HEK293 (cell line): Measurements from ENCODE around the gene FANK1.
"Not testable (repeated sequence)": the region's sequence is repeated elsewhere in the genome, so short reads cannot be mapped to it uniquely, and the experiment has no call there.

Experiments
- CTCF ChIA-PET: fragments of 350-600 bp; formaldehyde crosslinking; extraction: SDS; loops from one replicate; lab custom pipeline; 2021; ENCODE audit warnings: antibody characterized with exemption; lab: Yijun Ruan, JAX
- POLR2A ChIA-PET: fragments of 300-600 bp; formaldehyde crosslinking; extraction: SDS; loops from one replicate; lab custom pipeline; 2020; ENCODE audit warnings: antibody characterized with exemption, inconsistent platforms; lab: Yijun Ruan, JAX
- H3K27ac ChIP-seq: fragments of 200-500 bp; sonication (Bioruptor generic); 2 replicates; pipeline ENCODE4 v1.5.1; 2014; ENCODE audit warnings: low read depth, low read length, control low read depth, inconsistent platforms; ENCODE audit errors: extremely low read depth
- H3K36me3 ChIP-seq, 2 experiments: fragments of 200-500 bp in 1 of 2; sonication (Bioruptor generic) in 1 of 2; 1 replicate in 1 of 2; 2 replicates in 1 of 2; pipeline ENCODE4 v1.5.1; 2014 to 2017; ENCODE audit warnings: inconsistent platforms in 2 of 2, low read length in 2 of 2; ENCODE audit not compliant: control insufficient read depth in 2 of 2, insufficient read depth in 1 of 2
- H3K4me1 ChIP-seq: fragments of 200-500 bp; sonication (Bioruptor generic); 2 replicates; pipeline ENCODE4 v1.5.1; 2014; ENCODE audit warnings: mild to moderate bottlenecking, low read length, inconsistent platforms; ENCODE audit not compliant: control insufficient read depth, insufficient read depth
- H3K4me3 ChIP-seq: 2 replicates; pipeline ENCODE4 v1.5.1; 2011; ENCODE audit warnings: low read depth, mild to moderate bottlenecking, control low read depth, low read length, moderate library complexity
- H3K9me3 ChIP-seq: fragments of 200-500 bp; sonication (Bioruptor generic); 2 replicates; pipeline ENCODE4 v1.5.1; 2014; ENCODE audit warnings: low read depth, low read length, inconsistent platforms; ENCODE audit not compliant: control insufficient read depth, insufficient read depth
- FEZF1 ChIP-seq: fragments of 450-650 bp; formaldehyde crosslinking; IDR thresholded peaks from 2 replicates; pipeline ENCODE4 v1.5.1; 2016; ENCODE audit warnings: missing biosample characterization, missing genetic modification characterization
- KLF1 ChIP-seq: fragments of 450-650 bp; formaldehyde crosslinking; IDR thresholded peaks from 2 replicates; pipeline ENCODE4 v1.5.1; 2016; ENCODE audit warnings: missing biosample characterization, missing genetic modification characterization
- KLF17 ChIP-seq: fragments of 450-650 bp; formaldehyde crosslinking; IDR thresholded peaks from 2 replicates; pipeline ENCODE4 v1.5.1; 2016; ENCODE audit warnings: missing biosample characterization, missing genetic modification characterization
- OSR2 ChIP-seq: fragments of 450-650 bp; formaldehyde crosslinking; IDR thresholded peaks from 2 replicates; pipeline ENCODE4 v1.5.1; 2016; ENCODE audit warnings: missing biosample characterization, missing genetic modification characterization
- SALL2 ChIP-seq: fragments of 450-650 bp; formaldehyde crosslinking; IDR thresholded peaks from 2 replicates; pipeline ENCODE4 v1.5.0; 2017; ENCODE audit warnings: missing biosample characterization, mild to moderate bottlenecking, missing genetic modification characterization, borderline replicate concordance
- SP2 ChIP-seq: fragments of 450-650 bp; formaldehyde crosslinking; IDR thresholded peaks from 2 replicates; pipeline ENCODE4 v1.5.1; 2016; ENCODE audit warnings: missing biosample characterization, missing genetic modification characterization
- TRIM28 ChIP-seq: IDR thresholded peaks from 2 replicates; pipeline ENCODE4 v1.6.1; 2011; ENCODE audit warnings: low read length, control low read depth, borderline replicate concordance
- ZBTB1 ChIP-seq: fragments of 450-650 bp; formaldehyde crosslinking; IDR thresholded peaks from 2 replicates; pipeline ENCODE4 v1.5.1; 2016; ENCODE audit warnings: missing biosample characterization, missing genetic modification characterization
- ZNF133 ChIP-seq: fragments of 450-650 bp; formaldehyde crosslinking; IDR thresholded peaks from 2 replicates; pipeline ENCODE4 v1.5.1; 2016; ENCODE audit warnings: missing biosample characterization, missing genetic modification characterization
- ZNF140 ChIP-seq: fragments of 450-650 bp; formaldehyde crosslinking; IDR thresholded peaks from 2 replicates; pipeline ENCODE4 v1.5.1; 2016; ENCODE audit warnings: missing biosample characterization, missing genetic modification characterization
- ZNF416 ChIP-seq: fragments of 450-650 bp; formaldehyde crosslinking; IDR thresholded peaks from 2 replicates; pipeline ENCODE4 v1.5.1; 2016; ENCODE audit warnings: missing biosample characterization, missing genetic modification characterization
- ZNF426 ChIP-seq: fragments of 450-650 bp; formaldehyde crosslinking; IDR thresholded peaks from 2 replicates; pipeline ENCODE4 v1.5.1; 2017; ENCODE audit warnings: missing biosample characterization, missing genetic modification characterization, mild to moderate bottlenecking, inconsistent platforms, moderate library complexity
- ZNF48 ChIP-seq: fragments of 450-650 bp; formaldehyde crosslinking; IDR thresholded peaks from 2 replicates; pipeline ENCODE4 v1.5.1; 2016; ENCODE audit warnings: missing biosample characterization, missing genetic modification characterization
- ZNF561 ChIP-seq: fragments of 450-650 bp; IDR thresholded peaks from 2 replicates; pipeline ENCODE4 v1.5.1; 2018; ENCODE audit warnings: missing biosample characterization, missing genetic modification characterization, borderline replicate concordance
- ZNF580 ChIP-seq: fragments of 450-650 bp; formaldehyde crosslinking; IDR thresholded peaks from 2 replicates; pipeline ENCODE4 v1.5.1; 2016; ENCODE audit warnings: missing biosample characterization, missing genetic modification characterization
- ZNF600 ChIP-seq: fragments of 450-650 bp; formaldehyde crosslinking; IDR thresholded peaks from 2 replicates; pipeline ENCODE4 v1.5.1; 2016; ENCODE audit warnings: missing biosample characterization, missing genetic modification characterization
- ZNF654 ChIP-seq: fragments of 450-650 bp; formaldehyde crosslinking; IDR thresholded peaks from 2 replicates; pipeline ENCODE4 v1.5.1; 2016; ENCODE audit warnings: low read depth, missing biosample characterization, missing genetic modification characterization
- ZNF658 ChIP-seq: fragments of 450-650 bp; formaldehyde crosslinking; IDR thresholded peaks from 2 replicates; pipeline ENCODE4; 2016; ENCODE audit warnings: missing biosample characterization, missing genetic modification characterization
- ZNF664 ChIP-seq: fragments of 450-650 bp; formaldehyde crosslinking; IDR thresholded peaks from 2 replicates; pipeline ENCODE4 v1.5.1; 2016; ENCODE audit warnings: missing biosample characterization, missing genetic modification characterization
- ZNF776 ChIP-seq: fragments of 450-650 bp; formaldehyde crosslinking; IDR thresholded peaks from 2 replicates; pipeline ENCODE4 v1.5.0; 2017; ENCODE audit warnings: missing biosample characterization, missing genetic modification characterization, borderline replicate concordance
- ZNF837 ChIP-seq: fragments of 450-650 bp; formaldehyde crosslinking; IDR thresholded peaks from 2 replicates; pipeline ENCODE4 v1.5.1; 2016; ENCODE audit warnings: missing biosample characterization, missing genetic modification characterization
- ZSCAN23 ChIP-seq: fragments of 450-650 bp; formaldehyde crosslinking; IDR thresholded peaks from 2 replicates; pipeline ENCODE4 v1.5.1; 2016; ENCODE audit warnings: missing biosample characterization, missing genetic modification characterization
- TF ChIP-seq, protein P1 (sequence below): fragments of 450-650 bp; formaldehyde crosslinking; IDR thresholded peaks from 2 replicates; pipeline ENCODE4 v1.5.1; 2017; ENCODE audit warnings: missing biosample characterization, missing genetic modification characterization
- TF ChIP-seq, protein P2 (sequence below): sonication (generic); formaldehyde crosslinking; IDR thresholded peaks from 2 replicates; pipeline ENCODE4 v1.8.1; 2022; ENCODE audit warnings: mild to moderate bottlenecking, moderate library complexity, missing genetic modification reagents
- TF ChIP-seq, protein P3 (sequence below): fragments of 450-650 bp; formaldehyde crosslinking; IDR thresholded peaks from 2 replicates; pipeline ENCODE4 v1.5.1; 2016; ENCODE audit warnings: missing biosample characterization, missing genetic modification characterization

FANK1 gene

DNA sequence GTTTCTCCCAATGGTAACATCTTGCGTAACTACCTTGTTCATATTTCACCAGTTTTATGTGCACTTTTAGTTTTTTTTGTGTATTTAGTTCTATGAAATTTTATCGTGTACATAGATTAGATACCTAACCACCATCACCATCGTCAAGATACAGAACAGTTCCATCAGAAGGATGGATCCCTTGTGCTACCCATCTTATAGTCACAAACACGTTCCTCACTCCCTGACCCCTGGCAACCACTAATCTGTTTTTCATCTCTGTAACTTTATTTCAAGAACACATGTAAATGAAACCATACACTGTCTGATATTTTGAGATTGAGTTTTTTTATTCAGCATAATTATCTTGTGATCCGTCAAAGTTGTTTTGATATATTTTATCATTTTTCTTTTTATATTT, 29.9 kb downstream of the FANK1 start:
- ChIA-PET POLR2A (no interaction called here), CTCF (no interaction called here)
- TF ChIP-seq ZSCAN23 (tag by site-specific recombination): no peak
- no peak for TF ChIP-seq OSR2 (tag by site-specific recombination)
- TF ChIP-seq ZBTB1 (tag by site-specific recombination): no peak
- TF ChIP-seq, protein P1, sequence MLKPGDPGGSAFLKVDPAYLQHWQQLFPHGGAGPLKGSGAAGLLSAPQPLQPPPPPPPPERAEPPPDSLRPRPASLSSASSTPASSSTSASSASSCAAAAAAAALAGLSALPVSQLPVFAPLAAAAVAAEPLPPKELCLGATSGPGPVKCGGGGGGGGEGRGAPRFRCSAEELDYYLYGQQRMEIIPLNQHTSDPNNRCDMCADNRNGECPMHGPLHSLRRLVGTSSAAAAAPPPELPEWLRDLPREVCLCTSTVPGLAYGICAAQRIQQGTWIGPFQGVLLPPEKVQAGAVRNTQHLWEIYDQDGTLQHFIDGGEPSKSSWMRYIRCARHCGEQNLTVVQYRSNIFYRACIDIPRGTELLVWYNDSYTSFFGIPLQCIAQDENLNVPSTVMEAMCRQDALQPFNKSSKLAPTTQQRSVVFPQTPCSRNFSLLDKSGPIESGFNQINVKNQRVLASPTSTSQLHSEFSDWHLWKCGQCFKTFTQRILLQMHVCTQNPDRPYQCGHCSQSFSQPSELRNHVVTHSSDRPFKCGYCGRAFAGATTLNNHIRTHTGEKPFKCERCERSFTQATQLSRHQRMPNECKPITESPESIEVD: no peak
- TF ChIP-seq TRIM28: no peak
- no peak for TF ChIP-seq ZNF133
- no peak for TF ChIP-seq ZNF654 (tag by site-specific recombination)
- no peak for TF ChIP-seq ZNF776 (tag by site-specific recombination)
- no peak for TF ChIP-seq ZNF658 (tag by site-specific recombination)
- TF ChIP-seq ZNF416: no peak
- no peak for TF ChIP-seq KLF17
- no peaks in the 10 kb centered on the region for H3K36me3 ChIP-seq
- no peaks in the 10 kb centered on the region for H3K4me1 ChIP-seq
- H3K9me3 ChIP-seq: no peaks in the 10 kb centered on the region
- H3K27ac ChIP-seq: no peak overlapping the region
- no peak overlapping the region for H3K4me3 ChIP-seq

- H3K27ac ChIP-seq, H3K9me3 ChIP-seq, H3K4me3 ChIP-seq, CTCF ChIA-PET, POLR2A ChIA-PET, H3K36me3 ChIP-seq, H3K4me1 ChIP-seq: not testable (repeated sequence)
Measured at GRCh38 chr10:125927265-125927664, 30.9 kb downstream of the FANK1 start.

DNA sequence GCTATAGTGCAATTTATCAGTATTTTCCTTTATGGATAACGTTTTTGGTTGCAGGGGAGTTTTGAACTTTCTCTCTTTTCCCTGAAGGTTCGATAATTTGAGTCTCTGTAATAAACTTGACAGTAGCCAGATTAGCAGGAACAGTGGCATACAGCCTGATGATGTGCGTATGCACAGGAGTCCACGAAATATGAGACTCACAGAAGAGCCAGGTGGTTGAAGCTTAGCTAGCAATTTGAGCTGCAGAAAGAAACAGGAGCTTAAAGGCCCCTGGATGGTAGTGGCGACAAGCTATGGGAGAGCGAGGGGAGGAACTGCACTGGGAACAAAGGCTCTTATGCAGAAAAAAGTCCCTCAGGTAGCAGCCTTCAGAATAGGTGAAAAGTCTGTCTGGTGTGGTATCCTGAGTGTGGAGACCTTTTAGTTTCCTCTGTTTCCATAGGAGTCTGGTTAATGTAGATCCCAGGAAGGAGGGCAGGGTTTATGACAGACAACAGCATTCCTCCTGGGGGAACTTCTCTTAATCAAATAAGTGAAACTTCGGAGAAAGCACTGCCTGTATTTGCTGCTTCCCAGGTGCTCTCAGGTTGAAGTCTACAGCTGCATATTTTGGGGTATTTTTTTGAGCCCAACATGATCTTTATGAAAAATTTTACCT, 32.7 kb downstream of the FANK1 start:
- H3K4me3 ChIP-seq: no peak overlapping the region
- H3K36me3 ChIP-seq: no peaks in the 10 kb centered on the region
- ChIA-PET POLR2A (no interaction called here), CTCF (no interaction called here)
- H3K9me3 ChIP-seq: no peaks in the 10 kb centered on the region
- no peak for TF ChIP-seq FEZF1 (tag by site-specific recombination)
- TF ChIP-seq ZNF580: no peak
- TF ChIP-seq SP2 (tag by site-specific recombination): no peak
- TF ChIP-seq ZNF48 (tag by site-specific recombination): no peak
- TF ChIP-seq OSR2 (tag by site-specific recombination): peak; percentile 64
- no peak overlapping the region for H3K27ac ChIP-seq
- H3K4me1 ChIP-seq: no peaks in the 10 kb centered on the region

- POLR2A ChIA-PET: no interaction called here
- CTCF ChIA-PET: no interaction called here
- H3K27ac ChIP-seq: no peak overlapping the region
- TF ChIP-seq SALL2 (tag by site-specific recombination) (no peak), ZNF561 (no peak), ZNF664 (no peak), KLF1 (no peak), ZNF426 (tag by site-specific recombination) (no peak), ZNF140 (tag by site-specific recombination) (no peak), ZNF600 (tag by site-specific recombination) (no peak), ZNF837 (no peak)
- TF ChIP-seq, protein P2, sequence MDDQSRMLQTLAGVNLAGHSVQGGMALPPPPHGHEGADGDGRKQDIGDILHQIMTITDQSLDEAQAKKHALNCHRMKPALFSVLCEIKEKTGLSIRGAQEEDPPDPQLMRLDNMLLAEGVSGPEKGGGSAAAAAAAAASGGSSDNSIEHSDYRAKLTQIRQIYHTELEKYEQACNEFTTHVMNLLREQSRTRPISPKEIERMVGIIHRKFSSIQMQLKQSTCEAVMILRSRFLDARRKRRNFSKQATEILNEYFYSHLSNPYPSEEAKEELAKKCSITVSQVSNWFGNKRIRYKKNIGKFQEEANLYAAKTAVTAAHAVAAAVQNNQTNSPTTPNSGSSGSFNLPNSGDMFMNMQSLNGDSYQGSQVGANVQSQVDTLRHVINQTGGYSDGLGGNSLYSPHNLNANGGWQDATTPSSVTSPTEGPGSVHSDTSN (CRISPR knock-in tag): no peak
- TF ChIP-seq, protein P3, sequence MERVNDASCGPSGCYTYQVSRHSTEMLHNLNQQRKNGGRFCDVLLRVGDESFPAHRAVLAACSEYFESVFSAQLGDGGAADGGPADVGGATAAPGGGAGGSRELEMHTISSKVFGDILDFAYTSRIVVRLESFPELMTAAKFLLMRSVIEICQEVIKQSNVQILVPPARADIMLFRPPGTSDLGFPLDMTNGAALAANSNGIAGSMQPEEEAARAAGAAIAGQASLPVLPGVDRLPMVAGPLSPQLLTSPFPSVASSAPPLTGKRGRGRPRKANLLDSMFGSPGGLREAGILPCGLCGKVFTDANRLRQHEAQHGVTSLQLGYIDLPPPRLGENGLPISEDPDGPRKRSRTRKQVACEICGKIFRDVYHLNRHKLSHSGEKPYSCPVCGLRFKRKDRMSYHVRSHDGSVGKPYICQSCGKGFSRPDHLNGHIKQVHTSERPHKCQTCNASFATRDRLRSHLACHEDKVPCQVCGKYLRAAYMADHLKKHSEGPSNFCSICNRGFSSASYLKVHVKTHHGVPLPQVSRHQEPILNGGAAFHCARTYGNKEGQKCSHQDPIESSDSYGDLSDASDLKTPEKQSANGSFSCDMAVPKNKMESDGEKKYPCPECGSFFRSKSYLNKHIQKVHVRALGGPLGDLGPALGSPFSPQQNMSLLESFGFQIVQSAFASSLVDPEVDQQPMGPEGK (tag by site-specific recombination): no peak
- TF ChIP-seq, all 188 proteins: peak for 0
- no peaks in the 10 kb centered on the region for H3K9me3 ChIP-seq
- no peak overlapping the region for H3K4me3 ChIP-seq
- no peaks in the 10 kb centered on the region for H3K36me3 ChIP-seq
- no peaks in the 10 kb centered on the region for H3K4me1 ChIP-seq
Measured at GRCh38 chr10:125929618-125930017, 33.3 kb downstream of the FANK1 start.
